KOPT-K1 (cell line): ENCODE measurements around the gene ANO3.
"Not testable (repeated sequence)": the region's sequence is repeated elsewhere in the genome, so short reads cannot be mapped to it uniquely, and the experiment has no call there.

Source experiments
- H3K27ac ChIP-seq: fragments of 200-600 bp; sonication (generic); 2 replicates; pipeline ENCODE4 v1.5.1; 2016; ENCODE audit warnings: antibody characterized with exemption, mild to moderate bottlenecking, low read depth, low read length; ENCODE audit not compliant: poor library complexity, severe bottlenecking
- H3K36me3 ChIP-seq: fragments of 200-600 bp; sonication (generic); 2 replicates; pipeline ENCODE4 v1.5.1; 2017; ENCODE audit warnings: antibody characterized with exemption, mild to moderate bottlenecking, low read length, moderate library complexity; ENCODE audit not compliant: insufficient read depth
- H3K9me3 ChIP-seq: fragments of 200-600 bp; sonication (generic); 2 replicates; pipeline ENCODE4 v1.5.1; 2017; ENCODE audit warnings: antibody characterized with exemption, low read length, mild to moderate bottlenecking; ENCODE audit not compliant: insufficient read depth, poor library complexity, severe bottlenecking

The ANO3 gene

GRCh38 chr11:26331911-26332571, at the start of gene ANO3:
ANO3 (plus strand) TSS chr11:26332130; CDS start chr11:26332276, 146 bp downstream.
- no peak within 1 kb of the TSS for H3K27ac ChIP-seq
- H3K36me3 ChIP-seq, result no peaks in the 10 kb centered on the region
- H3K9me3 ChIP-seq, result no peaks in the 10 kb centered on the region

GRCh38 chr11:26283852-26284408, 48.0 kb upstream of the ANO3 start:
- Histone ChIP-seq H3K9me3 (no peaks in the 10 kb centered on the region), H3K27ac (no peak overlapping the region), H3K36me3 (no peaks in the 10 kb centered on the region)

GRCh38 chr11:26285608-26286007, 46.3 kb upstream of the ANO3 start:
- no peaks in the 10 kb centered on the region for H3K9me3 ChIP-seq
- no peaks in the 10 kb centered on the region for H3K36me3 ChIP-seq
- no peak overlapping the region for H3K27ac ChIP-seq

- Histone ChIP-seq H3K27ac (no peak overlapping the region), H3K36me3 (no peaks in the 10 kb centered on the region), H3K9me3 (no peaks in the 10 kb centered on the region)
These were observed 45.4 kb upstream of the ANO3 start for GRCh38 chr11:26286472-26287066.

- Histone ChIP-seq H3K9me3 (no peaks in the 10 kb centered on the region), H3K27ac (no peak overlapping the region), H3K36me3 (no peaks in the 10 kb centered on the region)
These were observed 44.8 kb upstream of the ANO3 start for GRCh38 chr11:26287067-26287518.

- Histone ChIP-seq H3K27ac (no peak overlapping the region), H3K36me3 (no peaks in the 10 kb centered on the region), H3K9me3 (no peaks in the 10 kb centered on the region)
These were observed 34.5 kb upstream of the ANO3 start for GRCh38 chr11:26297189-26297975.

GRCh38 chr11:26316372-26316771, 15.6 kb upstream of the ANO3 start:
- not testable (repeated sequence) for H3K27ac ChIP-seq, H3K36me3 ChIP-seq, H3K9me3 ChIP-seq

GRCh38 chr11:26319906-26320305, 12.0 kb upstream of the ANO3 start:
- H3K9me3 ChIP-seq, result no peaks in the 10 kb centered on the region
- no peaks in the 10 kb centered on the region for H3K36me3 ChIP-seq
- no peak overlapping the region for H3K27ac ChIP-seq

- Histone ChIP-seq H3K36me3 (no peaks in the 10 kb centered on the region), H3K27ac (no peak overlapping the region)
These were observed 10.4 kb upstream of the ANO3 start for GRCh38 chr11:26321516-26321915.

GRCh38 chr11:26322335-26323067, 9.4 kb upstream of the ANO3 start:
- Histone ChIP-seq H3K36me3 (no peaks in the 10 kb centered on the region), H3K27ac (no peak overlapping the region), H3K9me3 (no peaks in the 10 kb centered on the region)

More at GRCh38 chr11:26321516-26321915, 10.4 kb upstream of the ANO3 start:
- H3K9me3 ChIP-seq, result no peaks in the 10 kb centered on the region

GRCh38 chr11:26323837-26324236, 8.1 kb upstream of the ANO3 start:
- no peaks in the 10 kb centered on the region for H3K36me3 ChIP-seq
- no peaks in the 10 kb centered on the region for H3K9me3 ChIP-seq
- H3K27ac ChIP-seq, result no peak overlapping the region

GRCh38 chr11:26324270-26324669, 7.7 kb upstream of the ANO3 start:
- Histone ChIP-seq H3K9me3 (no peaks in the 10 kb centered on the region), H3K36me3 (no peaks in the 10 kb centered on the region), H3K27ac (no peak overlapping the region)

- H3K36me3 ChIP-seq, result no peaks in the 10 kb centered on the region
- no peaks in the 10 kb centered on the region for H3K9me3 ChIP-seq
- no peak overlapping the region for H3K27ac ChIP-seq
These were observed 5.0 kb upstream of the ANO3 start for GRCh38 chr11:26326793-26327400.

GRCh38 chr11:26329206-26329605, 2.7 kb upstream of the ANO3 start:
- Histone ChIP-seq H3K9me3 (no peaks in the 10 kb centered on the region), H3K36me3 (no peaks in the 10 kb centered on the region), H3K27ac (no peak overlapping the region)
